ENCODE measurements around the gene TRIM2. TPM values are rescaled to one million over a fixed set of nuclear protein-coding genes. Genes with fewer than 3 reads are reported as not detected.
A peak's percentile ranks its signal among the peaks of the same experiment; 100 is the strongest.

The TRIM2 gene
- total and polyA plus RNA-seq, 2 donors from 2014 or later, result 23.3 to 122 TPM

GRCh38 chr4:153261461-153261860 lies 57.2 kb downstream of the TRIM2 start:
- Histone ChIP-seq H3K27ac (ENCODE audit: low read depth in 2 of 2, low read length in 2 of 2) (no peak overlapping the region), H3K9me3 (ENCODE audit: control insufficient read depth in 2 of 3, insufficient read depth in 1 of 3, low read length in 3 of 3) (peaks cover 0 to 11% (median 0%) of the 10 kb centered on the region in 3 donors), H3K9ac (ENCODE audit: low read length in 3 of 3) (no peak overlapping the region), H3K27me3 (ENCODE audit: control insufficient read depth, insufficient read depth, low read length) (no peaks in the 10 kb centered on the region), H3K36me3 (ENCODE audit: control insufficient read depth in 2 of 3, insufficient read depth in 3 of 3, low read length in 3 of 3) (no peaks in the 10 kb centered on the region), H3K4me3 (ENCODE audit: low read length in 3 of 3) (no peak overlapping the region), H3K4me1 (ENCODE audit: control insufficient read depth in 2 of 3, insufficient read depth in 2 of 3, low read depth in 1 of 3, low read length in 3 of 3) (peaks cover 0 to 2% (median 0%) of the 10 kb centered on the region in 3 donors)
- TF ChIP-seq CTCF (IDR thresholded peaks at IDR 0.05; ENCODE audit: borderline replicate concordance, extremely low read depth, insufficient read depth), result no peak
- no peak for DNase-seq
- FAIRE-seq, result no peak
- intact Hi-C loops (cut with DNase I), result no loop called here

GRCh38 chr4:153261914-153262313 lies 57.7 kb downstream of the TRIM2 start:
- no peaks in the 10 kb centered on the region for H3K36me3 ChIP-seq (ENCODE audit: control insufficient read depth in 2 of 3, insufficient read depth in 3 of 3, low read length in 3 of 3)
- H3K9ac ChIP-seq (ENCODE audit: low read length in 3 of 3), result no peak overlapping the region
- no peak overlapping the region for H3K4me3 ChIP-seq (ENCODE audit: low read length in 3 of 3)
- H3K27me3 ChIP-seq (ENCODE audit: control insufficient read depth, insufficient read depth, low read length), result no peaks in the 10 kb centered on the region
- peaks cover 0 to 11% (median 0%) of the 10 kb centered on the region in 3 donors for H3K9me3 ChIP-seq (ENCODE audit: control insufficient read depth in 2 of 3, insufficient read depth in 1 of 3, low read length in 3 of 3)
- H3K27ac ChIP-seq (ENCODE audit: low read depth in 2 of 2, low read length in 2 of 2), result no peak overlapping the region
- FAIRE-seq, result no peak
- no peak for DNase-seq
- peaks cover 0 to 2% (median 0%) of the 10 kb centered on the region in 3 donors for H3K4me1 ChIP-seq (ENCODE audit: control insufficient read depth in 2 of 3, insufficient read depth in 2 of 3, low read depth in 1 of 3, low read length in 3 of 3)
- intact Hi-C loops (cut with DNase I), result no loop called here
- TF ChIP-seq CTCF (IDR thresholded peaks at IDR 0.05; ENCODE audit: borderline replicate concordance, extremely low read depth, insufficient read depth), result no peak

- no peak for TF ChIP-seq CTCF (IDR thresholded peaks at IDR 0.05; ENCODE audit: borderline replicate concordance, extremely low read depth, insufficient read depth)
- intact Hi-C loops (cut with DNase I), result no loop called here
- FAIRE-seq, result no peak
- no peak overlapping the region for H3K9ac ChIP-seq (ENCODE audit: low read length in 3 of 3)
- H3K4me3 ChIP-seq (ENCODE audit: low read length in 3 of 3), result no peak overlapping the region
- DNase-seq, result peak in 4 of 5 donors; percentile 64 to 77 (median 69)
- peaks cover 0 to 8% (median 7%) of the 10 kb centered on the region in 3 donors for H3K4me1 ChIP-seq (ENCODE audit: control insufficient read depth in 2 of 3, insufficient read depth in 2 of 3, low read depth in 1 of 3, low read length in 3 of 3)
- no peaks in the 10 kb centered on the region for H3K27me3 ChIP-seq (ENCODE audit: control insufficient read depth, insufficient read depth, low read length)
- H3K9me3 ChIP-seq (ENCODE audit: control insufficient read depth in 2 of 3, insufficient read depth in 1 of 3, low read length in 3 of 3), result peaks cover 0 to 11% (median 0%) of the 10 kb centered on the region in 3 donors
- peak overlapping the region; percentile 2 to 60 for H3K27ac ChIP-seq (ENCODE audit: low read depth in 2 of 2, low read length in 2 of 2)
- H3K36me3 ChIP-seq (ENCODE audit: control insufficient read depth in 2 of 3, insufficient read depth in 3 of 3, low read length in 3 of 3), result no peaks in the 10 kb centered on the region
Observed at GRCh38 chr4:153265306-153266047, 61.2 kb downstream of the TRIM2 start.

Measured in kidney (tissue), 14 donors.